GM12801 (cell line): Measurements from ENCODE around the gene GTF2F1.

Experiments
- TF ChIP-seq, protein P1 (sequence below): IDR thresholded peaks from one replicate; pipeline ENCODE4 v1.5.1; 2011; ENCODE audit warnings: control low read depth; ENCODE audit not compliant: insufficient read length; ENCODE audit errors: extremely low read depth

Gene GTF2F1

DNA sequence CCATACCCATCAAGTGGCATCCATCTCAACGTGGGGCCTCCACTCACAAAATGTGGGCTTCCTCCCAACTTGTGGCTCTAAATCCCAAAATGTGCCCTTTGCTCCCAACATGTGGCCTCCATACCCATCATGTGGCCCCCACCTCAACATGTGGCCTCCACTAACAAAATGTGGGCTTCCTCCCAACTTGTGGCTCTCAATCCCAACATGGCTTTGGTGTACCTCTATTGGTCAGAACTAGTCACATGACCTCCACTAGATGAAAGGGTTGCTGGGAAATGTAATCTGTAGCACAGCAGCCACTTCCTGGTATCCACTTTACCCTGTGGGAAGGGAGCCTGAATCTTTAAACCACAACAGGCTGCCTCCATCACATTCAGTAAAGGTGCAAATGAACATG, 49.5 kb downstream of the GTF2F1 start:
- TF ChIP-seq, protein P1, sequence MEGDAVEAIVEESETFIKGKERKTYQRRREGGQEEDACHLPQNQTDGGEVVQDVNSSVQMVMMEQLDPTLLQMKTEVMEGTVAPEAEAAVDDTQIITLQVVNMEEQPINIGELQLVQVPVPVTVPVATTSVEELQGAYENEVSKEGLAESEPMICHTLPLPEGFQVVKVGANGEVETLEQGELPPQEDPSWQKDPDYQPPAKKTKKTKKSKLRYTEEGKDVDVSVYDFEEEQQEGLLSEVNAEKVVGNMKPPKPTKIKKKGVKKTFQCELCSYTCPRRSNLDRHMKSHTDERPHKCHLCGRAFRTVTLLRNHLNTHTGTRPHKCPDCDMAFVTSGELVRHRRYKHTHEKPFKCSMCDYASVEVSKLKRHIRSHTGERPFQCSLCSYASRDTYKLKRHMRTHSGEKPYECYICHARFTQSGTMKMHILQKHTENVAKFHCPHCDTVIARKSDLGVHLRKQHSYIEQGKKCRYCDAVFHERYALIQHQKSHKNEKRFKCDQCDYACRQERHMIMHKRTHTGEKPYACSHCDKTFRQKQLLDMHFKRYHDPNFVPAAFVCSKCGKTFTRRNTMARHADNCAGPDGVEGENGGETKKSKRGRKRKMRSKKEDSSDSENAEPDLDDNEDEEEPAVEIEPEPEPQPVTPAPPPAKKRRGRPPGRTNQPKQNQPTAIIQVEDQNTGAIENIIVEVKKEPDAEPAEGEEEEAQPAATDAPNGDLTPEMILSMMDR = no peak

DNA sequence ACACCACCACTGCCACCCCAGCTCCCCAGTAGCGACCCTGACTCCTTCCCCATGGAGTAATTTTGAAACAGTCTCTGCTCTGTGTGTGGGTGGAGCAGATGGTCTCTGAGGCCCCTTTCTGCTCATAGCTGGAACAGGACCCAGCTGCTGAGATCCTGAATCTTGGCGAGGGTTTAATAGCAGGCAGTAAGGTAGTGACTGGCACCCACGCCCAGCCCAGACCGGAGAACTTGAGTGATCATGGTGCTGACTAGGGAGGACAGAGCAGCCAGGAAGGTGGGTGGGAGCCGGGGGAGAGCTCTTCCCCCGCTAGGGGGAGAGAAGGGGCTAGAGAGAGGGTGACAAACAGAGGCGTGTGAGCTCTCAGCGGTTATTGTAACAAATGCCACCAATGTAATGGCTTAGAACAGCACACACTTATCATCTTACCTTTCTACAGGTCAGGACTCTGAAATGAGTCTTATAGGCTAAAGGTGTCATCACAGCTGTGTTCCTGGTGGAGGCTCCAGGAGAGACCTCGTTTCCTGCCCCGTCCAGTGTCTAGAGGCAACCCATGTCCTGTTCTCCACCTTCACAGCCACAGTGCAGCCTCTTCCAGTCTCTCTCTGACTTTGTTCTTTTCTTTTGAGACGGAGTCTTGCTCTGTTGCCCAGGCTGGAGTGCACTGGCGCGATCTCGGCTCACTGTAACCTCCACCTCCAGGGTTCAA, 52.3 kb downstream of the GTF2F1 start:
- TF ChIP-seq, protein P1 = no peak

DNA sequence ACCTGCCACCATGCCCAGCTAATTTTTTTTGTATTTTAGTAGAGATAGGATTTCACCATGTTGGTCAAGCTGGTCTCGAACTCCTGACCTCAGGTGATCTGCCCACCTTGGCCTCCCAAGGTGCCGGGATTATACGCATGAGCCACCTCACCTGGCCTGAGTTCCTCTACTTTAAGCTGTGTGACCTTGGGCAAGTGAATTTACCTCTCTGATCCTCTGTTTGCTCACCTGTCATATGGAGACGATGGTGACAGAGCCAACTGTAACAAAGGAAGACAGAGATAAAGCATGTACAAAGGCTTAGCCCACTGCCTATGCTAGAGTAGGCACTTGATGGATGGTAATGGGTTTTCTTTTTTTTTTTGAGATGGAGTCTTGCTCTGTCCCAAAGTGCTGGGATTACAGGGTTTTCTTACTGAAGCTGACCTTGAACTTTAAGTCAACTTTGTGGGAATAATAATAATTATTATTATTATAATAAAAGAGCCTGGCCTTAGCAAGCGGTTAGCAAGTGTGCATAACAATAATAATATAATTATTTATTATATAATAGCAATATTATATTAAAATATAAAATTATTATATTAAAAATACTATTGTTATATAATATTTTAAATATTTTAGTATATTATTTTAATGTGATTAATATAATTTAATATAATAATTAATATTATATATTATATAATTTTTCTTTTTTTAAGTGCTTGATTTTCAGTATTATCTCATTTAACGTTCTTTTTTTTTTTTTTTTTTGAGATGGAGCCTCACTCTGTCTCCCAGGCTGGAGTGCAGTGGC, 58.3 kb downstream of the GTF2F1 start:
- TF ChIP-seq, protein P1 = no peak

DNA sequence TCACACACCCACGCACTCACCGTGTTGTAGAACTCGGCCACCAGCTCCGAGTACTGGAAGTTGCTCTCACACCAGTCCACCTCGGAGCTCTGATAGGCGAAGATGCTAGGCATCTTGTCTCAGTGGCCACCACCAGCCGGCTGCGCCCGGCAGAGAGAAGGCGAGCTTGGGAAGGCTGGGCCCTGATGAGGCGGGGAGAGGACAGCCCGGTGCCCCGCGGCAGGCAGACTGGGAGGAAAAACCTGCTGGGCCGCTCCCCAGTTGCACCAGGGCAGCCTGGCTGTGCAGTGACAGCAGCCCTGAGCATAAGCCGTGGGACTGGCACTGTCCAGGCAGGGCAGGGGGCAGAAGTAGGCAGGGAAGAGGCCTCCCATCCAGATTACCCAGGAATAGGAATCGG, 59.5 kb downstream of the GTF2F1 start, which contains the start of gene ACER1:
Gene ACER1 (minus strand): TSS at position 174 of the 400 bp plus-strand sequence. CDS start 61 bp downstream, at position 113.
- TF ChIP-seq, protein P1 = no peak
